GM12873 (cell line): Measurements from ENCODE around the gene CD8B2.
A peak's percentile ranks its signal among the peaks of the same experiment; 100 is the strongest.
"Not testable (repeated sequence)": the region's sequence is repeated elsewhere in the genome, so short reads cannot be mapped to it uniquely, and the experiment has no call there.

Source experiments
- TF ChIP-seq, protein P1 (sequence below): IDR thresholded peaks from 2 replicates; pipeline ENCODE4 v1.5.1; 2012; ENCODE audit warnings: low read depth, mild to moderate bottlenecking, moderate library complexity, low read length, control low read depth; ENCODE audit not compliant: insufficient read depth; ENCODE audit errors: missing control alignments

CD8B2 gene

GRCh38 chr2:106486551-106487385 lies at the start of gene CD8B2:
Gene CD8B2 (plus strand): TSS chr2:106487364. CDS start chr2:106487427, 63 bp downstream.
- TF ChIP-seq, protein P1, sequence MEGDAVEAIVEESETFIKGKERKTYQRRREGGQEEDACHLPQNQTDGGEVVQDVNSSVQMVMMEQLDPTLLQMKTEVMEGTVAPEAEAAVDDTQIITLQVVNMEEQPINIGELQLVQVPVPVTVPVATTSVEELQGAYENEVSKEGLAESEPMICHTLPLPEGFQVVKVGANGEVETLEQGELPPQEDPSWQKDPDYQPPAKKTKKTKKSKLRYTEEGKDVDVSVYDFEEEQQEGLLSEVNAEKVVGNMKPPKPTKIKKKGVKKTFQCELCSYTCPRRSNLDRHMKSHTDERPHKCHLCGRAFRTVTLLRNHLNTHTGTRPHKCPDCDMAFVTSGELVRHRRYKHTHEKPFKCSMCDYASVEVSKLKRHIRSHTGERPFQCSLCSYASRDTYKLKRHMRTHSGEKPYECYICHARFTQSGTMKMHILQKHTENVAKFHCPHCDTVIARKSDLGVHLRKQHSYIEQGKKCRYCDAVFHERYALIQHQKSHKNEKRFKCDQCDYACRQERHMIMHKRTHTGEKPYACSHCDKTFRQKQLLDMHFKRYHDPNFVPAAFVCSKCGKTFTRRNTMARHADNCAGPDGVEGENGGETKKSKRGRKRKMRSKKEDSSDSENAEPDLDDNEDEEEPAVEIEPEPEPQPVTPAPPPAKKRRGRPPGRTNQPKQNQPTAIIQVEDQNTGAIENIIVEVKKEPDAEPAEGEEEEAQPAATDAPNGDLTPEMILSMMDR: not testable (repeated sequence)

DNA sequence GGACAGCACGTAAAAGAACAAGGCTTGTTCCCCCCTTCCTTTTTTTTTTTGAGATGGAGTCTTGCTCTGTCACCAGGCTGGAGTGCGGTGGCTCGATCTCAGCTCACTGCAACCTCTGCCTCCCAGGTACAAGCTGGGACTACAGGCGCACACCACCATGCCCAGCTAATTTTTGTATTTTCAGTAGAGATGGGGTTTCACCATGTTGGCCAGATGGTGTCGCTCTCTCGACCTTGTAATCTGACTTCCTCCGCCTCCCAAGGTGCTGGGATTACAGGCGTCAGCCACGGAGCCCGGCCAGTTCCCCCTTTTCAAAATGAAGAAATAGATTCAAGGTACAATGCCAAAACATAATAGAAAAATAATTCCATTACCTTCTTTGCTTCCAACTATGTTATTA lies 25.3 kb upstream of the CD8B2 start:
- TF ChIP-seq, protein P1: peak; percentile 29

DNA sequence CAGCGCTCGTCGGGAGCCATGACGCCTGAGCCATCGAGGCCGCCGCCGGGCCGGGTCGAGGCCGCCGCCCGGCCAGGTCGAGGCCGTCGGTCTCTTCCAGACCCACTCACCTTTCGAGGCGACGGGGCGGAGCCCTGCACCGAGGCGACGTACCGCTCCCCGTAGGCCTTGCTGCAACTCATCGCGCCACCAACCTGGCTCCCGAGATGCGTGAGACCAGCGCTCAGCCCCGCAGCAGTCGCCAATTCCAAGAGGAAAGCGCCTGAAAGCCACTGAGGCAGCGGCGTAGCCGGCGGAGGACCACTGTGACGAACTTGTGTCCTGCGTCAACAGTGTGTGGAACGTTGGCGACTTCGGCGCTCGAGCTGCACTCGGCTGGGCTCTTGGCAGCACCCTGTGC lies 19.1 kb upstream of the CD8B2 start, which contains the start of gene RGPD3:
Gene RGPD3, minus strand, starts transcription at position 307 of the 400 bp plus-strand sequence. Its CDS starts 125 bp downstream, at position 182.
- TF ChIP-seq, protein P1: not testable (repeated sequence)

DNA sequence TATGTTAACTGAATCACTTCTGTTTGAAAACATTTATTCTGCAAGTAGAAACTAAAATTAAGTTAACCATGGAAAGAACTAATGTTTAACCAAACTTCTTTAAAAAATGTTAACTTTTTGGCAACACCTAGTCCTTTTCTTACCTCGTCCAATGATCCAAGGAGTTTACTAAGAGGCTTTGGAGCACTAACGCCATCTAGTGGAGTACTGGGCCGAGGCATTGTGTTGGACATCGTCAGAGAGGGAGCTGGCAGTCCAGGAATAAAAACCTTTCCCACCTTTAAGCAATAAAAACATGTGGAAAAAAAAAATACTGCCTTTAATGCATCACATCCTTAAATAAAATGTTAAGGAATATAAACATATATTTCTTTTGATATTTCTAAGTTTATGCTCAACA lies 16.5 kb upstream of the CD8B2 start:
- TF ChIP-seq, protein P1: peak; percentile 2

- TF ChIP-seq, protein P1: no peak
These were observed 29.3 kb downstream of the CD8B2 start for GRCh38 chr2:106516436-106516835.

DNA sequence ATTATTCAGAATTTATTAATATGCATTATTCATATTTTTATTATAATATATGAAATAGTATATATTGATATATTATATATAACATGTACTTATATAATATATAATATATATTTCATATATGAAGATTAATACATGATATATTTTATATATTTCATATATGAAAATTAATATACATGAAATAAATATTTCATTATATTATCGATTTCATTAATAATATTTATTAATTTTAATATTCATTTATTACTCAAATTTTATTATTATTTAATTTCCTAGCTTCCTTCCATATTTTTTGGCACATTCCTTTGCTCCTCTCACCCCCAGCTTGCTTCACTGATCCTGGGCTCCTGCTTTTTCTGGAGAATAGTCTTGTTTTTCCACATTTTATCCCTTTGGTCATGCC lies 29.7 kb downstream of the CD8B2 start:
- TF ChIP-seq, protein P1: no peak

DNA sequence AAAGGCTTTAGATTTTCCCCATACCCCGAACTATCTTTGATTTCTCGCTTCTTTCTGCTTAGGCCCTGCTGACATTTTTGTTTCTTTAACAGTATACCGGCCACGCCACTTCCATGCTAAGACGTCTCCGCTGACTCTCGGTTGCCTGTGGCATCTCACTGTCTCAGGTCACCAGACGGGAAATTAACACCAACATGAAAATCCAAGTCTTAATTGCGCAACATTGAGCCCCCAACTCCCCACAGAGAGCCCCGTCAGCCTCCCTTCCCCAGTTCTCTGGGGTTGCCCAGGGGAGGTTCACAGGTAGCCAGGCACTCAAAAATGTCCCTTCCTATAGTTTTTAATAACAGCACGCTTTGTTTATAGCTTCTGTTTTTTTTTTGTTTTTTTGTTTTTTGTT lies 30.2 kb downstream of the CD8B2 start:
- TF ChIP-seq, protein P1: no peak
